ENCODE measurements around the gene GMCL1. TPM values are rescaled to one million over a fixed set of nuclear protein-coding genes. Genes with fewer than 3 reads are reported as not detected.

The GMCL1 gene
- total RNA-seq, 1 experiment from 2014 or later: 75.3 TPM

DNA sequence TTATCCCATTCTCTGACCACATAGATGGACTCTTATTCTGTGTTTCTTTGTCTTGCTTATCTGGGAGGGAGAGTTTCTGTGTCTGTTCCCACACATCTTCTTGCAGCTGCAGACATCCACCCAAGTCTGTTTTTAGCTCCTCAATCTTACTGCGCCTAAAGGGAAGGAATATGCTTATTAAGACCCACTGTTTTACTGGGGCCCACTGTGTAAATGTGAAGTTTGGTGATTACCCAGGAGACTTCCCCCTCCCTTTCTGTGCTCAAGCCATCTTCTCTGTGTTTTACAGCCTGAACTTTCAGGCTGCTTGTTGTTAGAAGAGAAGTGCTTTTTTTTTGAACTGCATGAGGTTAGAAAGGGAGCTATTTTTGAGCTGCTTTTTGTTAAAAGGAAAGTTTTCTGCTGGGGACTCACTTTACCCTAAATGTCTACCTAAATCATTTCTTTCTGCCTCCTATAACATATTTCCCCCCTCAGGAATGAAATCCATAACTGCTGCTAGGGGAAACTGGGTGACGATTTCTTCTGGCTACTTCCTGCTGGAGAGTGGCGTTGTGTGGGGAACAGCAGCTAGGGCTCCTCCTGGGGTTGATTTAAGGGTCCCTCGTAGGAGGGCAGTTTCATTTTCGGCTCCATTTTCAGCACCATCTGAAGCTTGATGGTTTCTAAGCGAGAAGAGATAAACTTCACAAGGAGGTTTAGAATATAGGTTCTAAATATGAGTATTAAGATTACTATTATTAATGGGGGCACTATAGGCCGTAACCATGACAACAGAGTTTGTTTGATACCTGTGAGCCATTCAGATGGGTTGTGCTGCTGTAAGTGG lies 39.5 kb upstream of the GMCL1 start:
- H3K4me2 ChIP-seq (ENCODE audit: low read depth, low read length, poor library complexity, severe bottlenecking): peak overlapping the region; percentile 61
- peak; percentile 57 for DNase-seq
- H3K4me3 ChIP-seq (ENCODE audit: low read length): peak overlapping the region; percentile 35; the same call in 1 of the 2 replicates

DNA sequence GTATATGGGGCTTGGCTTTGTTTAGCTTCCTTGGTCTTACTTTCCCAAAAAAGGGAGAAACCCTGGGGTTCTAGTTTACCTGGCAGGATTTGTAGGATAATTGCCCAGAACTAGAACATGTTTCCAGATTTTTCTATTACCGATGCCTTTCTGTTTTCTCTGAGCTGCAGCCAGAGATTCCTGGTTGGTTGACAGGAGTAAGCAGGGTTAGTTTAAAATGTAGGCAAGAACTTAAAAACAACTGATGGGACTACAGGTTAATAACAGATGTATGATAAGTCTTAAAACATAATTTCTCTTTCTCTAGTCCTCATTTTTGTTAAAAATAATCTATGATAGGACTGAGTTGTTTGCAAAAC lies 38.9 kb upstream of the GMCL1 start:
- peak overlapping the region; percentile 61 for H3K4me2 ChIP-seq (ENCODE audit: low read depth, low read length, poor library complexity, severe bottlenecking)
- H2AFZ ChIP-seq (ENCODE audit: low read length): peak overlapping the region; percentile 77
- no peak for DNase-seq
- no peaks in the 10 kb centered on the region for H4K20me1 ChIP-seq (ENCODE audit: insufficient read depth, low read depth, low read length)
- no peaks in the 10 kb centered on the region for H3K9me2 ChIP-seq (replicated peaks; ENCODE audit: insufficient read depth, low read length)
- H3K27ac ChIP-seq (ENCODE audit: low read length): no peak overlapping the region
- peaks cover 21% of the 10 kb centered on the region for H3K4me1 ChIP-seq (ENCODE audit: low read length)
- H3K27me3 ChIP-seq (ENCODE audit: low read length): no peaks in the 10 kb centered on the region
- no peaks in the 10 kb centered on the region for H3K79me2 ChIP-seq (ENCODE audit: low read length)
- peak overlapping the region; percentile 37 for H3K9ac ChIP-seq (ENCODE audit: low read length)
- H3K36me3 ChIP-seq (ENCODE audit: insufficient read depth, low read length): no peaks in the 10 kb centered on the region
- no peaks in the 10 kb centered on the region for H3K9me3 ChIP-seq (ENCODE audit: low read length)
- peak overlapping the region; percentile 35; the same call in 1 of the 2 replicates for H3K4me3 ChIP-seq (ENCODE audit: low read length)

More for the DNA sequence above, 39.5 kb upstream of the GMCL1 start:
- Histone ChIP-seq H4K20me1 (ENCODE audit: insufficient read depth, low read depth, low read length) (no peaks in the 10 kb centered on the region), H3K27me3 (ENCODE audit: low read length) (no peaks in the 10 kb centered on the region), H3K9me3 (ENCODE audit: low read length) (no peaks in the 10 kb centered on the region), H2AFZ (ENCODE audit: low read length) (peak overlapping the region; percentile 77), H3K36me3 (ENCODE audit: insufficient read depth, low read length) (no peaks in the 10 kb centered on the region), H3K9me2 (replicated peaks; ENCODE audit: insufficient read depth, low read length) (no peaks in the 10 kb centered on the region), H3K79me2 (ENCODE audit: low read length) (no peaks in the 10 kb centered on the region), H3K9ac (ENCODE audit: low read length) (peak overlapping the region; percentile 37), H3K4me1 (ENCODE audit: low read length) (peaks cover 21% of the 10 kb centered on the region), H3K27ac (ENCODE audit: low read length) (no peak overlapping the region)

DNA sequence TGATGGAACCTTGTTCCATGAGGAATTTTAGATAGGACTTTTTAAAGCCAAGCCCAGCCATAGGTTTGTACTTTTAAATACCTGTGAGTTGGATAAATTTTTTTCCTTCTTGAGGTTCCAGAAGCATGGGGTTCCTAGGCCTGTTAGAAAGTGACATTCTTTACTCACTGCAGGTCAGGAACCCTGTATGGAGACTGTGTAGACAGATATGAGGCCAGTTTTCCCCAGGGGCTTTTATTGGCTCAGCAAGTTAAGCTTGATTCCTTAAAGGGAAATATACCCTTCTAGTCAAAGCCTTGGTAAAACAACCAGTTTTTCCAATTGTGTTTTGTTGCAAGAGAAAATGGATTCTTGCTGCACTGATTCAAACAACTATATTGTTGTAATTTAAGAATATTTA lies 38.4 kb upstream of the GMCL1 start:
- no peaks in the 10 kb centered on the region for H3K36me3 ChIP-seq (ENCODE audit: insufficient read depth, low read length)
- no peaks in the 10 kb centered on the region for H3K27me3 ChIP-seq (ENCODE audit: low read length)
- no peaks in the 10 kb centered on the region for H4K20me1 ChIP-seq (ENCODE audit: insufficient read depth, low read depth, low read length)
- no peaks in the 10 kb centered on the region for H3K9me3 ChIP-seq (ENCODE audit: low read length)
- H3K27ac ChIP-seq (ENCODE audit: low read length): no peak overlapping the region
- H2AFZ ChIP-seq (ENCODE audit: low read length): no peak overlapping the region
- peaks cover 21% of the 10 kb centered on the region for H3K4me1 ChIP-seq (ENCODE audit: low read length)
- H3K9ac ChIP-seq (ENCODE audit: low read length): no peak overlapping the region
- DNase-seq: no peak
- no peaks in the 10 kb centered on the region for H3K9me2 ChIP-seq (replicated peaks; ENCODE audit: insufficient read depth, low read length)
- no peak overlapping the region for H3K4me2 ChIP-seq (ENCODE audit: low read depth, low read length, poor library complexity, severe bottlenecking)
- H3K4me3 ChIP-seq (ENCODE audit: low read length): no peak overlapping the region
- no peaks in the 10 kb centered on the region for H3K79me2 ChIP-seq (ENCODE audit: low read length)

DNA sequence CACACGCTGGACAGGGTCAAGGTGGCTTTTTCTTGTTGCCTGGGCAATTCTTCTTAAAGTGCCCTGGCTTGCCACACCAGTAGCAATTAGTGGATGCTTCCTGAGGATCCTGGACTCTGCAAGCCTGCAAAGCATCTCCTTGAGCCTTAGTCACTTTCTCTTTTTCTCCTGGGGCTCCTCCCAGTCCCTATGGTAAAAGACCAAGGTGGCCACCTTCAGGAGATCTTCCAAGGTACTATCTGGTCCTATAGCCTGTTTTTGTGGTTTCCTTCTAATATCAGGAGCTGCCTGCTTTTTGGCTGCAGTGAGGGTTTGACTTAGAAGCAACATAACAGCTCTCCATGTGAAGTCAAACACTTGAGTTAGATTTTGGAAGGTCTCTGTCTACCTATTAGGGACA lies 33.3 kb upstream of the GMCL1 start:
- no peak overlapping the region for H3K4me3 ChIP-seq (ENCODE audit: low read length)
- no peaks in the 10 kb centered on the region for H3K36me3 ChIP-seq (ENCODE audit: insufficient read depth, low read length)
- no peak overlapping the region for H3K27ac ChIP-seq (ENCODE audit: low read length)
- no peaks in the 10 kb centered on the region; the same call in 1 of the 2 replicates for H3K27me3 ChIP-seq (ENCODE audit: low read length)
- no peak overlapping the region for H3K4me2 ChIP-seq (ENCODE audit: low read depth, low read length, poor library complexity, severe bottlenecking)
- H4K20me1 ChIP-seq (ENCODE audit: insufficient read depth, low read depth, low read length): no peaks in the 10 kb centered on the region
- H3K4me1 ChIP-seq (ENCODE audit: low read length): peaks cover 19% of the 10 kb centered on the region
- H3K9me2 ChIP-seq (replicated peaks; ENCODE audit: insufficient read depth, low read length): no peaks in the 10 kb centered on the region
- no peak for DNase-seq
- H3K79me2 ChIP-seq (ENCODE audit: low read length): no peaks in the 10 kb centered on the region
- no peaks in the 10 kb centered on the region for H3K9me3 ChIP-seq (ENCODE audit: low read length)
- no peak overlapping the region for H3K9ac ChIP-seq (ENCODE audit: low read length)
- H2AFZ ChIP-seq (ENCODE audit: low read length): no peak overlapping the region

DNA sequence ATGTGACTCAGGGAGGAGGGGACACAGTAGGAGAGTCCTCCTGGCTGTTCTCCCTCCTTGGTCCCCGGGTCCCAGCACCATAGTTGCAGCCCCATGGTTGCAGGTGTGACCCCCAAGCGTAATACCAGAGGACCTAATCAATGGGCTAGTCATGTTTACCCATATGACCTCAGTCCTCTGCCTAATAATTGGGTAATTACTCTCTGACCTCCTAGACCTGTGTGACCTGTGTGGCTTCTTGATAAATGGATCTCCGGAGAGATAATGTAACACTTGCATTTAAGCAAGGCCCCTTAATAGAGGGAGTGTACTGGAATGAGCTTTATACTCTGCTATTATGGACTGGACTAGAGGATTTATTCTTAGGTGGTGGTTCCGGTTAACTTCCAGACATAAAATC lies 32.2 kb upstream of the GMCL1 start:
- H3K9me3 ChIP-seq (ENCODE audit: low read length): no peaks in the 10 kb centered on the region
- no peak overlapping the region for H3K9ac ChIP-seq (ENCODE audit: low read length)
- H3K27me3 ChIP-seq (ENCODE audit: low read length): no peaks in the 10 kb centered on the region; the same call in 1 of the 2 replicates
- no peaks in the 10 kb centered on the region for H3K79me2 ChIP-seq (ENCODE audit: low read length)
- H3K36me3 ChIP-seq (ENCODE audit: insufficient read depth, low read length): no peaks in the 10 kb centered on the region
- no peak for DNase-seq
- no peak overlapping the region for H3K27ac ChIP-seq (ENCODE audit: low read length)
- H2AFZ ChIP-seq (ENCODE audit: low read length): no peak overlapping the region
- no peak overlapping the region for H3K4me3 ChIP-seq (ENCODE audit: low read length)
- no peaks in the 10 kb centered on the region for H3K9me2 ChIP-seq (replicated peaks; ENCODE audit: insufficient read depth, low read length)
- no peak overlapping the region for H3K4me2 ChIP-seq (ENCODE audit: low read depth, low read length, poor library complexity, severe bottlenecking)
- peaks cover 17% of the 10 kb centered on the region for H3K4me1 ChIP-seq (ENCODE audit: low read length)
- H4K20me1 ChIP-seq (ENCODE audit: insufficient read depth, low read depth, low read length): no peaks in the 10 kb centered on the region

DNA sequence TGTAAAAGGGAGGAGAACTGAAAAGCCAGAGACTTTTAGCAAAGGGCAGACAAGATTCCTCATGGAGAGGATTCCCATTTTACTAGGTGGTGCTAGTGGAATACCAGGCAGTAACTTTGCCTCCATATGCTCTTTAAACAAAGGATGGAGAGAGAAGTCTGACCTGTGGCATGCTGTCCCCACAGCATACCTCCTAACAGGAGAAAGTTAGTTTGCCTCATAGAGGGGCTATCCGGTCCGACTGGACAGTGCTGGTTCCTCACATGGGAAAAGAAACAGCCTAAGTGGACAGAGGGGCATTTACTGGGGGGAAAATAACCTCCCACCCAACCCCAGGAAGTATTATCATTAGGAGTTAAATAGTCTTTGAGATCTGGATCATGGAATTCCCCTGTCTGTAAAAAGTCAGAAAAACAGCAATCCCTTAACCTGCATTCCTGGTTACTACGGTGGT lies 31.6 kb upstream of the GMCL1 start:
- H3K27me3 ChIP-seq (ENCODE audit: low read length): no peaks in the 10 kb centered on the region; the same call in 1 of the 2 replicates
- peak overlapping the region; percentile 66 for H3K4me2 ChIP-seq (ENCODE audit: low read depth, low read length, poor library complexity, severe bottlenecking)
- no peaks in the 10 kb centered on the region for H3K36me3 ChIP-seq (ENCODE audit: insufficient read depth, low read length)
- no peaks in the 10 kb centered on the region for H3K9me3 ChIP-seq (ENCODE audit: low read length)
- H3K4me3 ChIP-seq (ENCODE audit: low read length): peak overlapping the region; percentile 60; the same call in 1 of the 2 replicates
- no peaks in the 10 kb centered on the region for H3K9me2 ChIP-seq (replicated peaks; ENCODE audit: insufficient read depth, low read length)
- no peaks in the 10 kb centered on the region for H3K79me2 ChIP-seq (ENCODE audit: low read length)
- no peak for DNase-seq
- peaks cover 20% of the 10 kb centered on the region for H3K4me1 ChIP-seq (ENCODE audit: low read length)
- H4K20me1 ChIP-seq (ENCODE audit: insufficient read depth, low read depth, low read length): no peaks in the 10 kb centered on the region
- H2AFZ ChIP-seq (ENCODE audit: low read length): no peak overlapping the region; the same call in 1 of the 2 replicates
- H3K9ac ChIP-seq (ENCODE audit: low read length): no peak overlapping the region
- no peak overlapping the region for H3K27ac ChIP-seq (ENCODE audit: low read length)

DNA sequence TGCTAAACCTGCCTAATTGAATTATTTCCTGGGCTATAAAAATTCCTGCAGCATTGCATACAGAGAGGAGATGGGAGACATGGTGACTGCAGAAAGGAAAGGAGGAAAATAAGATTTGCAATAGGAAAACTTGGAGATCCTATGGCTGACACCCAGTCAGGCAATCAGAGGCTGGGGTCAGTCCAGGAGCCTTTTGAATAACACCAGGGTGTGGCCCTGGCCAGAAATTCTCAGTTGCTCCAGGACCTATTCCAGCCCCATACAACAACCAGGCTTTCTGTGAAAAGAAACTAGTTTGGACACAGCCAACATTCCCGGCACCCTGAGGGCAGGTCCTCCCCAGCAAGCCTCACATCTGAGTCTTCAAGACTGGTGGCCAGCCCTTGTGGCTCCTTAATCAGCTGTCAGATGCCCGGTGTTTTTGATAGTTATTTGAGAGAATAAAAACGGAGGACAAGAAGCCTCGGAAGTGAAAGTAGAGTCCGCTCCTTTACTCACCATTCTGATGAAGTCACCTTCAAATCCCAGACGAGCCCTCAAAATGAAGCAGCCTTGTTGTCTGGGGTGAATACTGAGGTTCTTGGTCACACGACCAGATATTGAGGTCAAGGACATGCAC lies 31.1 kb upstream of the GMCL1 start:
- Histone ChIP-seq H3K9me2 (replicated peaks; ENCODE audit: insufficient read depth, low read length) (no peaks in the 10 kb centered on the region), H3K79me2 (ENCODE audit: low read length) (no peaks in the 10 kb centered on the region), H3K36me3 (ENCODE audit: insufficient read depth, low read length) (no peaks in the 10 kb centered on the region), H3K4me1 (ENCODE audit: low read length) (peaks cover 26% of the 10 kb centered on the region), H3K4me2 (ENCODE audit: low read depth, low read length, poor library complexity, severe bottlenecking) (peak overlapping the region; percentile 66), H3K4me3 (ENCODE audit: low read length) (peak overlapping the region; percentile 60), H4K20me1 (ENCODE audit: insufficient read depth, low read depth, low read length) (no peaks in the 10 kb centered on the region), H2AFZ (ENCODE audit: low read length) (peak overlapping the region; percentile 76), H3K27ac (ENCODE audit: low read length) (no peak overlapping the region), H3K9me3 (ENCODE audit: low read length) (no peaks in the 10 kb centered on the region), H3K27me3 (ENCODE audit: low read length) (no peaks in the 10 kb centered on the region; the same call in 1 of the 2 replicates), H3K9ac (ENCODE audit: low read length) (peak overlapping the region; percentile 58)
- DNase-seq: peak; percentile 56

DNA sequence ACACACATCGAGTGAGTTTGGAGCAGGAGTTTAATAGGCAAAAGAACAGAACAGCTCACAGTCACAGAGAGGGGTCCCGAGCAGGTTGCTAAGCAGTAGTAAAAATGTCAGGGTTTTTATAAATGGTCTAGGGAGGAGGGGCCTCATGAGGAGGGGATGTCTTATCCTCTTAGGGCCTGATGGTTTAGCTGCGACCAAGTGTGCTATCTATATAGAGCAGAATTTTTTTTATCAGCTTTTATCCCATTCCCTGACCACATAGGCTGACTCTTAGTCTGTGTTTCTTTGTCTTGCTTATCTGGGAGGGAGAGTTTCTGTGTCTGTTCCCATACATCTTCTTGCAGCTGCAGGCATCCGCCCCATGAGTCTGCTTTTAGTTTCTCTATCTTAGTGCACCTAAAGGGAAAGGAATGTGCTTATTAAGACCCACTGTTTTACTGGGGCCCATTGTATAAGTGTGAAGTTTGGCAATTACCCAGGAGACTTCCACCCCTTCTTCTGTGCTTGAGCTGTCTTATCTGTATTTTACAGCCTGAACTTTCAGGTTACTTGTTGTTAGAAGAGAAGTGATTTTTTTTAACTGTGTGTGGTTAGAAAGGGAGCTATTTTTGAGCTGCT lies 30.4 kb upstream of the GMCL1 start:
- peak overlapping the region; percentile 58 for H3K9ac ChIP-seq (ENCODE audit: low read length)
- H2AFZ ChIP-seq (ENCODE audit: low read length): peak overlapping the region; percentile 76
- H3K9me3 ChIP-seq (ENCODE audit: low read length): no peaks in the 10 kb centered on the region
- H3K4me3 ChIP-seq (ENCODE audit: low read length): peak overlapping the region; percentile 60
- no peak overlapping the region for H3K27ac ChIP-seq (ENCODE audit: low read length)
- H3K4me1 ChIP-seq (ENCODE audit: low read length): peaks cover 29% of the 10 kb centered on the region
- no peaks in the 10 kb centered on the region for H3K9me2 ChIP-seq (replicated peaks; ENCODE audit: insufficient read depth, low read length)
- no peaks in the 10 kb centered on the region for H3K79me2 ChIP-seq (ENCODE audit: low read length)
- no peaks in the 10 kb centered on the region for H3K36me3 ChIP-seq (ENCODE audit: insufficient read depth, low read length)
- no peaks in the 10 kb centered on the region for H4K20me1 ChIP-seq (ENCODE audit: insufficient read depth, low read depth, low read length)
- peak overlapping the region; percentile 66 for H3K4me2 ChIP-seq (ENCODE audit: low read depth, low read length, poor library complexity, severe bottlenecking)
- no peaks in the 10 kb centered on the region; the same call in 1 of the 2 replicates for H3K27me3 ChIP-seq (ENCODE audit: low read length)
- DNase-seq: no peak
